ENCODE results near the gene CD55. TPM values are rescaled to one million over a fixed set of nuclear protein-coding genes. Genes with fewer than 3 reads are reported as not detected.

Gene CD55
- polyA plus RNA-seq, 1 donor from 2014 or later: 1.4 TPM

Other genes starting within 250 kb of the CD55 start
- not detected in 2 replicates for gene C4BPB, start 232.8 kb upstream of the CD55 start, polyA plus RNA-seq
- gene C4BPA, start 217.4 kb upstream of the CD55 start, polyA plus RNA-seq: not detected in 2 replicates
- gene CR2, start 132.7 kb downstream of the CD55 start, polyA plus RNA-seq: not detected in 2 replicates
- not detected in 2 replicates for gene CR1, start 174.5 kb downstream of the CD55 start, polyA plus RNA-seq

Data from neural cell (in vitro differentiated cells).